ENCODE data around the gene LRP1-AS. TPM values are rescaled to one million over a fixed set of nuclear protein-coding genes. Genes with fewer than 3 reads are reported as not detected.

The LRP1-AS gene
- total RNA-seq, 1 experiment from 2014 or later = not detected

DNA sequence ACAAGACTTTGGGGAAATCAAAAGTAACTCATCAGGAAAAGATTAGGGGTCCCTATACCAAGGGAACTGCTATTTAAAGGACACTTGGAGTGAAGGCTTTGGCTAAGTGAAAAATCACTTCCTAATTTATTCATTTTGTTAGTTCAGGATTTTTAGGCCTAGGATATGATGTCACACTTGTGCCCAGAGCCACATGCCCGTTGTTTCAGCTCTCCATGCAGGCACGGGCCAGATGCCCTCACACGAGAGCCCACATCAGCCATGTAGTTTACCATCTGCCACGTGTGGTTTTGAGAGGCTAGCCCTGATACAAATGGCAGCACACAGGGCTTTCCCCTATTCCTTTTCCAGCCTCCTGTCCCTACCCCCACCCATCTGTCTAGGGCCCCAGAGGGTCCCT lies 11.9 kb upstream of the LRP1-AS start:
- TF ChIP-seq, protein P1, sequence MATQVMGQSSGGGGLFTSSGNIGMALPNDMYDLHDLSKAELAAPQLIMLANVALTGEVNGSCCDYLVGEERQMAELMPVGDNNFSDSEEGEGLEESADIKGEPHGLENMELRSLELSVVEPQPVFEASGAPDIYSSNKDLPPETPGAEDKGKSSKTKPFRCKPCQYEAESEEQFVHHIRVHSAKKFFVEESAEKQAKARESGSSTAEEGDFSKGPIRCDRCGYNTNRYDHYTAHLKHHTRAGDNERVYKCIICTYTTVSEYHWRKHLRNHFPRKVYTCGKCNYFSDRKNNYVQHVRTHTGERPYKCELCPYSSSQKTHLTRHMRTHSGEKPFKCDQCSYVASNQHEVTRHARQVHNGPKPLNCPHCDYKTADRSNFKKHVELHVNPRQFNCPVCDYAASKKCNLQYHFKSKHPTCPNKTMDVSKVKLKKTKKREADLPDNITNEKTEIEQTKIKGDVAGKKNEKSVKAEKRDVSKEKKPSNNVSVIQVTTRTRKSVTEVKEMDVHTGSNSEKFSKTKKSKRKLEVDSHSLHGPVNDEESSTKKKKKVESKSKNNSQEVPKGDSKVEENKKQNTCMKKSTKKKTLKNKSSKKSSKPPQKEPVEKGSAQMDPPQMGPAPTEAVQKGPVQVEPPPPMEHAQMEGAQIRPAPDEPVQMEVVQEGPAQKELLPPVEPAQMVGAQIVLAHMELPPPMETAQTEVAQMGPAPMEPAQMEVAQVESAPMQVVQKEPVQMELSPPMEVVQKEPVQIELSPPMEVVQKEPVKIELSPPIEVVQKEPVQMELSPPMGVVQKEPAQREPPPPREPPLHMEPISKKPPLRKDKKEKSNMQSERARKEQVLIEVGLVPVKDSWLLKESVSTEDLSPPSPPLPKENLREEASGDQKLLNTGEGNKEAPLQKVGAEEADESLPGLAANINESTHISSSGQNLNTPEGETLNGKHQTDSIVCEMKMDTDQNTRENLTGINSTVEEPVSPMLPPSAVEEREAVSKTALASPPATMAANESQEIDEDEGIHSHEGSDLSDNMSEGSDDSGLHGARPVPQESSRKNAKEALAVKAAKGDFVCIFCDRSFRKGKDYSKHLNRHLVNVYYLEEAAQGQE (IDR thresholded peaks at IDR 0.05; ENCODE audit: insufficient read depth in 1 of 2, low read depth in 2 of 2, low read length in 1 of 2) = no peak
- TF ChIP-seq TCF7L2 (IDR thresholded peaks at IDR 0.05; ENCODE audit: low read depth, low read length) (no peak), POLR2AphosphoS5 (IDR thresholded peaks at IDR 0.05; ENCODE audit: low read depth, low read length) (no peak)
- in situ Hi-C loops (cut with HindIII; ENCODE audit: low pct_unique_long_range_greater_than_20kb, low sequenced_read_pairs) (no loop called here), intact Hi-C loops (cut with micrococcal nuclease; ENCODE audit: unreplicated experiment) (no loop called here)
- Histone ChIP-seq H3K27me3 (ENCODE audit: control insufficient read depth, insufficient read depth, low read length) (no peaks in the 10 kb centered on the region), H3K9me3 (ENCODE audit: control insufficient read depth, insufficient read depth, low read depth, low read length) (no peaks in the 10 kb centered on the region), H3K4me3 (ENCODE audit: low read depth in 2 of 2, low read length in 2 of 2) (no peak overlapping the region), H3K27ac (ENCODE audit: low read length) (no peak overlapping the region), H3K4me1 (ENCODE audit: control insufficient read depth, insufficient read depth, low read length) (no peaks in the 10 kb centered on the region), H3K36me3 (ENCODE audit: control insufficient read depth, insufficient read depth, low read length) (no peaks in the 10 kb centered on the region)
- DNase-seq (ENCODE audit: low read depth, low spot score) (no peak), ATAC-seq (no peak)
- ChIA-PET CTCF (no interaction called here), POLR2A (no interaction called here)
- BruUV-seq (replicated peaks) = no TSS peak

DNA sequence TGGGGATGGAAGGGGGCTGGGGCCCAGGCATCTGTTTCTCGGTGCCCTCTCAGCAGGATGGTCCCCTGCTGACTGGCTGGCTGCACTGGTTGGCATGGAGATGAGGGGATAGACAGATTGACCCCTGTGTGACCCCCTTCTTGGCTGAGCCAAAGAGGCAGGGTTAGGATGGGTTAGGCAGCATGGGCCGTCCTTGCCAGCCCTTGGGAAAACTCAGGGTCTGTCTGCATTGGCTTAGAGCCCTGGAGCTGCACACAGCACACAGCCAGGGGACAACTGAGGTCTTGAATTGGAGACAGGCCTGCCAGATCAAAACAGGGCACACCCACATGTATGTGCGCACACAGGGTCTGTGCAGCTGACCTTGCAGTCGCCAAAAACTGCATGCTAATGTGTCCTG lies 11.2 kb upstream of the LRP1-AS start:
- no peaks in the 10 kb centered on the region for H3K27me3 ChIP-seq (ENCODE audit: control insufficient read depth, insufficient read depth, low read length)
- H3K27ac ChIP-seq (ENCODE audit: low read length) = no peak overlapping the region
- TF ChIP-seq, protein P1 (IDR thresholded peaks at IDR 0.05; ENCODE audit: insufficient read depth in 1 of 2, low read depth in 2 of 2, low read length in 1 of 2) = no peak
- TF ChIP-seq TCF7L2 (IDR thresholded peaks at IDR 0.05; ENCODE audit: low read depth, low read length) = no peak
- TF ChIP-seq SIN3A (IDR thresholded peaks at IDR 0.05; ENCODE audit: borderline replicate concordance, insufficient read depth, low read depth, low read length) = no peak
- TF ChIP-seq POLR2AphosphoS5 (IDR thresholded peaks at IDR 0.05; ENCODE audit: low read depth, low read length) = no peak
- TF ChIP-seq, protein P2, sequence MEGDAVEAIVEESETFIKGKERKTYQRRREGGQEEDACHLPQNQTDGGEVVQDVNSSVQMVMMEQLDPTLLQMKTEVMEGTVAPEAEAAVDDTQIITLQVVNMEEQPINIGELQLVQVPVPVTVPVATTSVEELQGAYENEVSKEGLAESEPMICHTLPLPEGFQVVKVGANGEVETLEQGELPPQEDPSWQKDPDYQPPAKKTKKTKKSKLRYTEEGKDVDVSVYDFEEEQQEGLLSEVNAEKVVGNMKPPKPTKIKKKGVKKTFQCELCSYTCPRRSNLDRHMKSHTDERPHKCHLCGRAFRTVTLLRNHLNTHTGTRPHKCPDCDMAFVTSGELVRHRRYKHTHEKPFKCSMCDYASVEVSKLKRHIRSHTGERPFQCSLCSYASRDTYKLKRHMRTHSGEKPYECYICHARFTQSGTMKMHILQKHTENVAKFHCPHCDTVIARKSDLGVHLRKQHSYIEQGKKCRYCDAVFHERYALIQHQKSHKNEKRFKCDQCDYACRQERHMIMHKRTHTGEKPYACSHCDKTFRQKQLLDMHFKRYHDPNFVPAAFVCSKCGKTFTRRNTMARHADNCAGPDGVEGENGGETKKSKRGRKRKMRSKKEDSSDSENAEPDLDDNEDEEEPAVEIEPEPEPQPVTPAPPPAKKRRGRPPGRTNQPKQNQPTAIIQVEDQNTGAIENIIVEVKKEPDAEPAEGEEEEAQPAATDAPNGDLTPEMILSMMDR (IDR thresholded peaks at IDR 0.05) = no peak
- intact Hi-C loops (cut with micrococcal nuclease; ENCODE audit: unreplicated experiment) = no loop called here
- H3K36me3 ChIP-seq (ENCODE audit: control insufficient read depth, insufficient read depth, low read length) = no peaks in the 10 kb centered on the region
- H3K4me3 ChIP-seq (ENCODE audit: low read depth in 2 of 2, low read length in 2 of 2) = no peak overlapping the region
- DNase-seq (ENCODE audit: low read depth, low spot score) (no peak), ATAC-seq (no peak)
- no peaks in the 10 kb centered on the region for H3K4me1 ChIP-seq (ENCODE audit: control insufficient read depth, insufficient read depth, low read length)
- no peaks in the 10 kb centered on the region for H3K9me3 ChIP-seq (ENCODE audit: control insufficient read depth, insufficient read depth, low read depth, low read length)
- no TSS peak for BruUV-seq (replicated peaks)
- POLR2A ChIA-PET = no interaction called here
- in situ Hi-C loops (cut with HindIII; ENCODE audit: low pct_unique_long_range_greater_than_20kb, low sequenced_read_pairs) = no loop called here
- CTCF ChIA-PET = no interaction called here
